HepG2 (cell line): ENCODE data around the gene EZH2. TPM values are rescaled to one million over a fixed set of nuclear protein-coding genes. Genes with fewer than 3 reads are reported as not detected.

Experiments
- ATAC-seq: fragments of 200-7000 bp; cut with Tn5 transposase; 3 replicates; pipeline ENCODE4 v1.9.1; 2020; ENCODE audit warnings: mild to moderate bottlenecking, moderate library complexity
- BruUV-seq: library from RNA; stranded (reverse); fragments of 400-500 nt; replicated peaks from 2 replicates; lab custom pipeline; 2021; lab: Mats Ljungman, UMichigan
- CTCF ChIA-PET: fragments of 300-600 bp; formaldehyde crosslinking; extraction: SDS; loops from one replicate; lab custom pipeline; 2021; ENCODE audit warnings: low total read pairs, inconsistent platforms, low intra/inter-chr PET ratio; lab: Yijun Ruan, JAX
- POLR2A ChIA-PET: fragments of 350-600 bp; sonication (Branson Sonifier 250); formaldehyde crosslinking; loops from one replicate; lab custom pipeline; 2020; ENCODE audit warnings: antibody characterized with exemption, inconsistent platforms; lab: Yijun Ruan, JAX
- DNase-seq: peaks from one replicate; pipeline ENCODE4 v3.0.0-alpha.2; 2015; ENCODE audit warnings: low spot score
- FAIRE-seq: peaks from 3 replicates; lab custom pipeline; 2011; peaks lifted over from hg19 to GRCh38; lab: Jason Lieb, UNC
- H2AFZ ChIP-seq: one replicate; pipeline ENCODE4 v1.6.1; 2011; ENCODE audit warnings: low read length, inconsistent platforms
- H3K27ac ChIP-seq: fragments of 300-600 bp; 3 replicates; pipeline ENCODE4 v1.8.0; 2011; ENCODE audit warnings: mixed run types, mild to moderate bottlenecking, mixed read lengths, low read length, inconsistent platforms; ENCODE audit not compliant: insufficient read depth; ENCODE audit errors: extremely low read length
- H3K27me3 ChIP-seq, 2 experiments: fragments of 200-600 bp in 1 of 2; 2 replicates in 1 of 2; 3 replicates in 1 of 2; pipeline versions ENCODE4 v1.6.0 to v1.8.0; 2011; ENCODE audit warnings: low read length in 2 of 2, mild to moderate bottlenecking in 2 of 2, moderate library complexity in 2 of 2, inconsistent platforms in 1 of 2; ENCODE audit not compliant: insufficient read depth in 2 of 2, control insufficient read depth in 1 of 2
- H3K36me3 ChIP-seq, 2 experiments: fragments of 200-600 bp in 1 of 2; replicated peaks in 1 of 2; 2 replicates in 1 of 2; 3 replicates in 1 of 2; pipeline versions ENCODE4 v1.5.1 to v1.8.0; 2011; ENCODE audit warnings: low read length in 2 of 2, inconsistent platforms in 1 of 2; ENCODE audit not compliant: insufficient read depth in 2 of 2, control insufficient read depth in 1 of 2
- H3K4me1 ChIP-seq: 2 replicates; pipeline ENCODE4 v1.5.1; 2012; ENCODE audit warnings: low read length, inconsistent platforms; ENCODE audit not compliant: insufficient read depth
- H3K4me2 ChIP-seq: 2 replicates; pipeline ENCODE4 v1.6.0; 2011; ENCODE audit warnings: low read depth, low read length, inconsistent platforms
- H3K4me3 ChIP-seq, 3 experiments: fragments of 200-600 bp in 1 of 3; sonication (generic), shearing (Covaris generic) in 1 of 3; replicated peaks in 1 of 3; 2 replicates each; pipeline ENCODE4 v1.5.1; 2011 to 2016; ENCODE audit warnings: low read length in 3 of 3, inconsistent platforms in 2 of 3, low read depth in 2 of 3, mild to moderate bottlenecking in 2 of 3, control low read depth in 1 of 3, mixed read lengths in 1 of 3; ENCODE audit not compliant: insufficient read depth in 1 of 3
- H3K79me2 ChIP-seq: one replicate; pipeline ENCODE4 v1.6.1; 2011; ENCODE audit warnings: low read length, inconsistent platforms; ENCODE audit not compliant: insufficient read depth
- H3K9ac ChIP-seq: 2 replicates; pipeline ENCODE4 v1.6.0; 2011; ENCODE audit warnings: mild to moderate bottlenecking, low read depth, low read length, inconsistent platforms; ENCODE audit not compliant: insufficient read depth
- H3K9me3 ChIP-seq: 2 replicates; pipeline ENCODE4 v1.5.1; 2012; ENCODE audit warnings: mild to moderate bottlenecking, low read length
- H4K20me1 ChIP-seq: 2 replicates; pipeline ENCODE4 v1.6.0; 2011; ENCODE audit warnings: inconsistent platforms, mild to moderate bottlenecking, low read length, moderate library complexity; ENCODE audit not compliant: insufficient read depth
- ATF7-NPFF ChIP-seq: sonication (generic); formaldehyde crosslinking; IDR thresholded peaks from 2 replicates; pipeline ENCODE4 v1.8.1; 2023; ENCODE audit warnings: mild to moderate bottlenecking, low read depth, missing genetic modification reagents, moderate library complexity
- KDM5B ChIP-seq: sonication (generic); formaldehyde crosslinking; IDR thresholded peaks from 2 replicates; pipeline ENCODE4 v1.4.0; 2020; ENCODE audit warnings: missing genetic modification reagents, mild to moderate bottlenecking, borderline replicate concordance
- NR3C1 ChIP-seq: sonication (generic); formaldehyde crosslinking; IDR thresholded peaks from 2 replicates; pipeline ENCODE4 v1.4.0; 2020; ENCODE audit warnings: missing genetic modification reagents
- REST ChIP-seq, 2 experiments: IDR thresholded peaks; 2 replicates each; pipeline ENCODE4 v1.6.1; 2011 to 2012; ENCODE audit warnings: low read length in 2 of 2, borderline replicate concordance in 1 of 2, low read depth in 1 of 2, mild to moderate bottlenecking in 1 of 2, moderate library complexity in 1 of 2
- YEATS2 ChIP-seq: sonication (generic); formaldehyde crosslinking; IDR thresholded peaks from 2 replicates; pipeline ENCODE4 v1.4.0; 2020; ENCODE audit warnings: missing genetic modification reagents, borderline replicate concordance
- ZBTB39 ChIP-seq: sonication (generic); formaldehyde crosslinking; IDR thresholded peaks from 2 replicates; pipeline ENCODE4 v1.5.0; 2020; ENCODE audit warnings: missing genetic modification reagents
- ZNF17 ChIP-seq: sonication (generic); formaldehyde crosslinking; IDR thresholded peaks from 2 replicates; pipeline ENCODE4 v1.5.0; 2020; ENCODE audit warnings: mild to moderate bottlenecking, missing genetic modification reagents
- ZNF3 ChIP-seq: IDR thresholded peaks from 2 replicates; pipeline ENCODE4 v1.7.0; 2017; ENCODE audit warnings: inconsistent platforms
- ZNF496 ChIP-seq: sonication (generic); formaldehyde crosslinking; IDR thresholded peaks from 2 replicates; pipeline ENCODE4 v1.8.1; 2023; ENCODE audit warnings: mild to moderate bottlenecking, moderate library complexity, missing genetic modification reagents; ENCODE audit not compliant: insufficient replicate concordance
- ZNF546 ChIP-seq: sonication (generic); formaldehyde crosslinking; conservative IDR thresholded peaks from 2 replicates; pipeline ENCODE4 v1.8.1; 2023; ENCODE audit warnings: mild to moderate bottlenecking, missing genetic modification reagents
- ZNF749 ChIP-seq: sonication (generic); formaldehyde crosslinking; IDR thresholded peaks from 2 replicates; pipeline ENCODE4 v1.8.0; 2022; ENCODE audit warnings: mild to moderate bottlenecking, missing genetic modification reagents, moderate library complexity, borderline replicate concordance
- WGBS: methylation state at CpG from one replicate; pipeline ENCODE4 v1.1.6; 2017; ENCODE audit warnings: low lambda C conversion rate; 5-methylcytosine and 5-hydroxymethylcytosine counted together
- in situ Hi-C: cut with HindIII; loops from 2 replicates; pipeline ENCODE4 v1.10.0; 2017; ENCODE audit warnings: low pct_unique_long_range_greater_than_20kb; ENCODE audit not compliant: extremely low pct_ligation_motif_present
- intact Hi-C: fragments of 100-400 bp; cut with micrococcal nuclease; formaldehyde crosslinking; loops from one replicate; pipeline ENCODE4 v1.10.0; 2022; ENCODE audit not compliant: unreplicated experiment
- polyA plus RNA-seq, 8 experiments: library from polyadenylated mRNA; depleted of rRNA in 3 of 8; stranded (reverse) in 7 of 8; unstranded in 1 of 8; fragments of >200 nt; fragmentation: Illumina TruSeq in 4 of 8; extraction: Trizol in 4 of 8; gene quantifications; 2 replicates each; pipeline versions ENCODE4 v1.2.1 to v1.2.3, GENCODE V29; 2011 to 2016; ENCODE audit warnings: low read depth in 4 of 8, missing spikeins in 1 of 8, mixed read lengths in 1 of 8; ENCODE audit not compliant: insufficient read depth in 1 of 8
- total RNA-seq, 5 experiments: library from RNA; depleted of rRNA; stranded (reverse); fragments of >200 nt; fragmentation: Illumina TruSeq; extraction: Trizol; gene quantifications; 2 replicates each; pipeline ENCODE4 v1.2.3, GENCODE V29; 2016; ENCODE audit warnings: low read depth in 1 of 5

EZH2 gene
- total and polyA plus RNA-seq, 2 of the 13 experiments (the other 11 are each of a cell fraction or from before 2014, with no cell fraction given) = 26.0 to 34.3 TPM

GRCh38 chr7:148825338-148825737 is 58.8 kb downstream of the EZH2 start:
- no TSS peak for BruUV-seq
- DNase-seq = no peak
- Histone ChIP-seq H4K20me1 (no peaks in the 10 kb centered on the region), H2AFZ (no peak overlapping the region), H3K9me3 (no peaks in the 10 kb centered on the region), H3K27ac (no peak overlapping the region), H3K4me2 (no peak overlapping the region), H3K27me3 (no peaks in the 10 kb centered on the region), H3K4me1 (no peaks in the 10 kb centered on the region), H3K79me2 (no peaks in the 10 kb centered on the region), H3K36me3 (peaks cover 4 to 47% of the 10 kb centered on the region in 2 experiments; a peak in 3 of 5 replicates), H3K4me3 (no peak overlapping the region), H3K9ac (no peak overlapping the region)
- 97% methylated on average over 5 of the region's 5 CpGs for WGBS
- in situ Hi-C loops (no loop called here), intact Hi-C loops (no loop called here)
- TF ChIP-seq ZNF546 (CRISPR knock-in tag) = no peak
- no peak for TF ChIP-seq ZBTB39 (CRISPR knock-in tag)
- no peak for TF ChIP-seq ZNF496 (CRISPR knock-in tag)
- no peak for TF ChIP-seq YEATS2 (CRISPR knock-in tag)
- no peak for TF ChIP-seq ZNF749 (CRISPR knock-in tag)
- TF ChIP-seq KDM5B (CRISPR knock-in tag) = no peak
- no peak for TF ChIP-seq ZNF17 (CRISPR knock-in tag)
- no peak for TF ChIP-seq NR3C1
- no peak for TF ChIP-seq ZNF3 (CRISPR knock-in tag)
- TF ChIP-seq REST (IDR thresholded peaks at IDR 0.05; ENCODE audit: borderline replicate concordance in 1 of 2, low read depth in 1 of 2, low read length in 2 of 2) = no peak
- TF ChIP-seq ATF7-NPFF (CRISPR knock-in tag) = no peak
- ChIA-PET CTCF (no interaction called here), POLR2A (no interaction called here)
- FAIRE-seq = no peak
- ATAC-seq = no peak
